ENCODE data around the gene NUAK1.
"Not testable (repeated sequence)": the region's sequence is repeated elsewhere in the genome, so short reads cannot be mapped to it uniquely, and the experiment has no call there.

NUAK1 gene

DNA sequence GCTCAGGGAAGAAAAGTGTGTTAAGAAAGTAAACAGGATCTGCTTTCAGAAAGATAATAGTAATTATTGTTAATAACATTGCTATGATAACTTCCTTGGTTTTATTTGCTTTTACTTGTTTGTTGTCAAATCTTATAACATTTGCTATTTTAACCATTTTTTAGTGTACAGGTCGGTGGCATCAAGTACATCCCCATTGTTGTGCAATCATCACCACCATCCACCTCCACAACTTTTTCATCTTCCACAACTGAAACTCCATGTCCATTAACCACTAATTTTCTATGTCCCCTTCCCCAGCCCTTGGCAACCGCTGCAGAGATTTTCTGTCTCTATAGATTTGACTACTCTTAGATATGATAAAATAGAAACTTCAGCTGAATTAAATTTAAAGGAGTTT, 22.7 kb upstream of the NUAK1 start:
- Mint-ChIP-seq H3K27me3 (peaks cover 11% of the 10 kb centered on the region), H3K4me3 (no peak overlapping the region), H3K36me3 (ENCODE audit: low read depth) (no peaks in the 10 kb centered on the region), H3K27ac (no peak overlapping the region), H3K4me1 (ENCODE audit: low read depth) (no peaks in the 10 kb centered on the region), H3K9me3 (no peaks in the 10 kb centered on the region)
- intact Hi-C loops (cut with micrococcal nuclease), result no loop called here

GRCh38 chr12:106160915-106161314, 22.2 kb upstream of the NUAK1 start:
- Mint-ChIP-seq H3K9me3 (no peaks in the 10 kb centered on the region), H3K27me3 (peaks cover 6% of the 10 kb centered on the region), H3K36me3 (ENCODE audit: low read depth) (no peaks in the 10 kb centered on the region)

GRCh38 chr12:106157802-106158201, 19.0 kb upstream of the NUAK1 start:
- no peaks in the 10 kb centered on the region for H3K36me3 Mint-ChIP-seq (ENCODE audit: low read depth)
- H3K4me3 Mint-ChIP-seq, result no peak overlapping the region
- H3K9me3 Mint-ChIP-seq, result no peaks in the 10 kb centered on the region
- H3K27ac Mint-ChIP-seq, result no peak overlapping the region
- no peaks in the 10 kb centered on the region for H3K4me1 Mint-ChIP-seq (ENCODE audit: low read depth)
- intact Hi-C loops (cut with micrococcal nuclease), result no loop called here
- H3K27me3 Mint-ChIP-seq, result peaks cover 5% of the 10 kb centered on the region

More at GRCh38 chr12:106160915-106161314, 22.2 kb upstream of the NUAK1 start:
- Mint-ChIP-seq H3K4me1 (ENCODE audit: low read depth) (no peaks in the 10 kb centered on the region), H3K4me3 (no peak overlapping the region), H3K27ac (no peak overlapping the region)
- intact Hi-C loops (cut with micrococcal nuclease), result no loop called here

DNA sequence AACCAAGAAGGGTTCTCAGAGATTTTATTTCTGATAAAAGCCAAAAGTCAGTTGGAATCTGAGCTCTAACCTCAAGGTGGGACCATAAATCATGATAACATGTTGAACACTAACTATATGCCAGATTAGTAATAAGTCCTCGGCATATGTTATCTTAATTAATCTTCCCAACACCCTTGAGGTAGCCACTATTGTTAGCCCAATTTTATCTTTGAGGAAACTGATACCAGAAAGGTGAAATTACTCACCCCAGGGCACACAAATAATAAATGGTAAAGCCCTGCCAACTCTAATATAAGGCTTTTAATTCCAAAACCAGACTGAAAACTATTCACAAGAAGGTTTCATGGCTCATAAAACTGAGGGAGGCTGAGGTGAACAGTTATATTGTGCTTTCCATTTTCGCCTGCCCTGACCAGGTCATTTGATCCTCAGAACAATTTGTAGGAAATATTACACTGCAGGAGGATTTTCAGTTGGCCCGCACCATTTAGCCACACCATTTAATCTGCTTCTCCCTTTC, 16.1 kb upstream of the NUAK1 start:
- intact Hi-C loops (cut with micrococcal nuclease), result no loop called here
- Mint-ChIP-seq H3K27ac (no peak overlapping the region), H3K9me3 (no peaks in the 10 kb centered on the region)

DNA sequence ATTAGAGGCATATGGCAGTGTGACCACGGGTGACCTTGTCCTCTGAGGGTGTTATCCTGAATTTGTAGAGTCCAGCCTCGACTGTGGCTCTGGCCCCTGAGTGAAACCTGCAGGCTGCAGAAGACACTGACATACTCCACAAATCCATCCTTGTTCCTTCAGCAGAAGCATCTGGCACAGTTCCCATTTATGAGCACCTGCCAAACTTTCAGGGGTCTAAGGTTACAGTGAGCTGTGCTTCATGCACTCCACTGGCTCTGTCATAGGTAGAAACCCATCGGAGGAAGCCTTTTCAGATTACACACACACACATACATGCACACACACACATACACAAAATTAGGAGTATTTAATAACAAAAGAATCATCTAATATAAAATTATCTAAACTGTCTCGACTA, 13.6 kb upstream of the NUAK1 start:
- intact Hi-C loops (cut with micrococcal nuclease), result no loop called here
- no peak overlapping the region for H3K27ac Mint-ChIP-seq
- peaks cover 11% of the 10 kb centered on the region for H3K27me3 Mint-ChIP-seq
- no peak overlapping the region for H3K4me3 Mint-ChIP-seq
- H3K36me3 Mint-ChIP-seq (ENCODE audit: low read depth), result no peaks in the 10 kb centered on the region
- no peaks in the 10 kb centered on the region for H3K9me3 Mint-ChIP-seq
- H3K4me1 Mint-ChIP-seq (ENCODE audit: low read depth), result peaks cover 6% of the 10 kb centered on the region

More for the DNA sequence above, 16.1 kb upstream of the NUAK1 start:
- Mint-ChIP-seq H3K4me1 (ENCODE audit: low read depth) (no peaks in the 10 kb centered on the region), H3K36me3 (ENCODE audit: low read depth) (no peaks in the 10 kb centered on the region), H3K4me3 (no peak overlapping the region), H3K27me3 (peaks cover 4% of the 10 kb centered on the region)

DNA sequence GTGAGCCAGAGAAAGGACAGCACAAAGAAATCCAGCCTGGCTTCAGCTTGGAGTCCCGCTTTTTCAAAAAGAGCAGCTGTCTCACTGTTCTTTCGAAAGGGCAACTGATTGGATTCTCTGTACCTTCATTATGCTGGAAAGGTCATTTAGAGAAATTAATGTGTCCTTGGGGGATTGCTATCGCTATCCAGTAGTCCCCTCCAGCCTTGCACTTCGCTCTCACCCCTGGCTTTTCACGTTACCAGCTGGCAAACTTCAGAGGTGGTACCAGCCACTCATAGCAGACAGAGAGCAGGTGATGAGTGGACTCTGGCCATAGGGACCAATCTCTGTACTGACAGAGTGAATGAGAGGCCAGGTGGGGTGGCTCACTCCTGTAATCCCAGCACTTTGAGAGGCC, 11.8 kb upstream of the NUAK1 start:
- peaks cover 22% of the 10 kb centered on the region for H3K27me3 Mint-ChIP-seq

GRCh38 chr12:106149096-106149784, 10.5 kb upstream of the NUAK1 start:
- no peak overlapping the region for H3K4me3 Mint-ChIP-seq
- H3K36me3 Mint-ChIP-seq (ENCODE audit: low read depth), result no peaks in the 10 kb centered on the region
- H3K27me3 Mint-ChIP-seq, result peaks cover 30% of the 10 kb centered on the region
- H3K4me1 Mint-ChIP-seq (ENCODE audit: low read depth), result peaks cover 6% of the 10 kb centered on the region
- H3K27ac Mint-ChIP-seq, result peak overlapping the region; percentile 8
- intact Hi-C loops (cut with micrococcal nuclease), result no loop called here
- H3K9me3 Mint-ChIP-seq, result no peaks in the 10 kb centered on the region

More for the DNA sequence above, 11.8 kb upstream of the NUAK1 start:
- H3K4me1 Mint-ChIP-seq (ENCODE audit: low read depth), result peaks cover 6% of the 10 kb centered on the region
- no peaks in the 10 kb centered on the region for H3K9me3 Mint-ChIP-seq
- H3K4me3 Mint-ChIP-seq, result no peak overlapping the region
- H3K36me3 Mint-ChIP-seq (ENCODE audit: low read depth), result no peaks in the 10 kb centered on the region
- H3K27ac Mint-ChIP-seq, result no peak overlapping the region
- intact Hi-C loops (cut with micrococcal nuclease), result no loop called here

GRCh38 chr12:106147956-106148355, 9.2 kb upstream of the NUAK1 start:
- no peaks in the 10 kb centered on the region for H3K36me3 Mint-ChIP-seq (ENCODE audit: low read depth)
- no peak overlapping the region for H3K27ac Mint-ChIP-seq

GRCh38 chr12:106146987-106147386, 8.2 kb upstream of the NUAK1 start:
- peaks cover 6% of the 10 kb centered on the region for H3K4me1 Mint-ChIP-seq (ENCODE audit: low read depth)
- intact Hi-C loops (cut with micrococcal nuclease), result no loop called here
- H3K4me3 Mint-ChIP-seq, result no peak overlapping the region
- H3K27ac Mint-ChIP-seq, result no peak overlapping the region
- H3K27me3 Mint-ChIP-seq, result peaks cover 42% of the 10 kb centered on the region
- H3K36me3 Mint-ChIP-seq (ENCODE audit: low read depth), result no peaks in the 10 kb centered on the region
- H3K9me3 Mint-ChIP-seq, result no peaks in the 10 kb centered on the region

More at GRCh38 chr12:106147956-106148355, 9.2 kb upstream of the NUAK1 start:
- peaks cover 6% of the 10 kb centered on the region for H3K4me1 Mint-ChIP-seq (ENCODE audit: low read depth)
- no peaks in the 10 kb centered on the region for H3K9me3 Mint-ChIP-seq
- intact Hi-C loops (cut with micrococcal nuclease), result no loop called here
- peaks cover 32% of the 10 kb centered on the region for H3K27me3 Mint-ChIP-seq
- H3K4me3 Mint-ChIP-seq, result no peak overlapping the region

DNA sequence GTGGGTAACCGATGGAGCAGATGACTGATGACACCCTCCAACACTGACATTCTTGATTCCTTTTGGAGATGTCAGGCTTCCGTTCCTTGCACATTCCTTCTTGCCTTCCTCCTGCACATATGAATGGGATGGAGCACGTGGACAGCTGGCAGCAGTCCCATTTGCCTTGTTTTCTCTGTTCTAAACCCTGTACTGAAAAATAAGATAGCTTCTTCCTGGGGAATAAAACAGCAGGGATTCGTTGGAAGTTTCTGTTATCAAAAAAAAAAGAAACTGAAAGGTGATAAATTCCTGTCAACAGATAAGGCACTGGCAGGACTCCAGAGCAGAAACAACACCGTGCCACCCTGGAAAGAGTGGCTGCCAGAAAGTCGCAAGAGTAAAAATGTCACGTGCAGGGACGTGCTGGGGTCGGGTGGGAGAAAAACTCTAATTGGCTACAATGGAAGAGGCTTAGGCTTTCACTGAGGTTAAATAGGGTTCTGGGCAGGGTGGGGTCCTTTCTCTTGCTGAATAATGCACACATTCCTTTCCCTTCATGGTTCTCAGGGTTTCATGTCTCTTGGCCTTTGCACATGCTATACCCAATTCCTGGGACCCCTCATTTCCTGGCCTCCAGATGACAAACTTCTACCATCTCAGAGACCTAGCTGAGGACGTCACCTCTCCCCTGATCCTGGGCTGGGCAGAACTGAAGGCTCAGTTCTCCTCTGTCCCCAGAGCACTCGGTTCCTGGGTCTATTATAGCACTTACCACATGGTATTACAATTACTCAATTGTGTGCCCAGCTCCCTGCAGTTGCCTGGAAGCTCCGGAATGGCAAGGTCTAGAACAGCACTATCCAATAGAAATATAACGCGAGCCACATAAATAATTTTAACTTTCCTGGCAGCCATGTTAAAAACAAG, 7.0 kb upstream of the NUAK1 start:
- Mint-ChIP-seq H3K27me3 (peaks cover 50% of the 10 kb centered on the region), H3K4me3 (no peak overlapping the region)

DNA sequence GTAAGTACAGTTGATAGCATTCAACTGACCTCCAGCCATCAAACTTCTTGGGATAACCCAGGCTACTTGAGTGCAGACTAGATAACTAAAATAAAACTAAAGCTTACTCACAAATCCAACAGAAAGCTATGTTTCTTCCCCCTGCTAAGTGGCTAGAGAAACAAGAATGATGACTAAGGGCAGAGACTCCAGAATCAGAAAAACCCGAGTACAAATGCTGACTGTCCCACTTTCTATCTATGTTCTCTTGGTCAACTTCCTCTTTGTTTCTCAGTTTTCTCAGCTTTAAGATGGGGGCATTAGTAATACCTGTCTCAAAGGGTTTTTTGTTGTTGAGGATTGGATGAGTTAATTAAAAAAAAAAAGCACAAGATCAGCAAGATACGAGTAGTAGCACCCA, 6.1 kb upstream of the NUAK1 start:
- no peaks in the 10 kb centered on the region for H3K9me3 Mint-ChIP-seq
- no peak overlapping the region for H3K4me3 Mint-ChIP-seq
- peaks cover 6% of the 10 kb centered on the region for H3K4me1 Mint-ChIP-seq (ENCODE audit: low read depth)
- H3K36me3 Mint-ChIP-seq (ENCODE audit: low read depth), result no peaks in the 10 kb centered on the region
- intact Hi-C loops (cut with micrococcal nuclease), result no loop called here
- no peak overlapping the region for H3K27ac Mint-ChIP-seq
- peaks cover 59% of the 10 kb centered on the region for H3K27me3 Mint-ChIP-seq

More for the DNA sequence above, 7.0 kb upstream of the NUAK1 start:
- Mint-ChIP-seq H3K27ac (no peak overlapping the region), H3K9me3 (no peaks in the 10 kb centered on the region), H3K4me1 (ENCODE audit: low read depth) (peaks cover 6% of the 10 kb centered on the region), H3K36me3 (ENCODE audit: low read depth) (no peaks in the 10 kb centered on the region)
- intact Hi-C loops (cut with micrococcal nuclease), result no loop called here

DNA sequence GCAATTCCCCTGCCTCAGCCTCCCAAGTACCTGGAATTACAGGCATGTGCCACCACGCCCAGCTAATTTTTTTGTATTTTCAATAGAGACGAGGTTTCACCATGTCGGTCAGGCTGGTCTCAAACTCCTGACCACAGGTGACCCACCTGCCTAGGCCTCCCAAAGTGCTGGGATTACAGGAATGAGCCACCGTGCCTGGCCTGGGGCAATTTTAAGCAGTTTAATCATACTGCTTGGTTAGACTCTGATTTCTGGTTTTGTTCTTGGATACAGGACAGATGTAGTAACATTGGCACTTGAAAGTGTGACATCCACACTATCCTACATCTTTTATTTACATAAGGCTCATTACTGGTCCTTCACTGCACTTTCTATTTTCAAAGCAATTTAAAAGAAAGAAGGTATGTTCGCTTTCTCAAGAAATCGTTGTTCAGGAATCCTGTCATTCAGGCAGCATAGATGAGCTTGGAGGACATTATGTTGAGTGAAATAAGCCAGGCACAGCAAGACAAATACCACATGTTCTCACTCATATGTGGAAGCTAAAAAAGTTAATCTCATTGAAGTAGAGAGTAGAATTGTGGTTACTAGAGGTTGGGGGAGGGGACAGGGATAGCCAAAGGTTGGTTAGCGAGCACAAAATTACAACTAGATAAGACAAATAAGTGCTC, 4.0 kb upstream of the NUAK1 start:
- Mint-ChIP-seq H3K4me3 (no peak overlapping the region), H3K27ac (no peak overlapping the region), H3K36me3 (ENCODE audit: low read depth) (no peaks in the 10 kb centered on the region), H3K27me3 (peaks cover 70% of the 10 kb centered on the region), H3K9me3 (no peaks in the 10 kb centered on the region), H3K4me1 (ENCODE audit: low read depth) (no peaks in the 10 kb centered on the region)
- intact Hi-C loops (cut with micrococcal nuclease), result no loop called here

DNA sequence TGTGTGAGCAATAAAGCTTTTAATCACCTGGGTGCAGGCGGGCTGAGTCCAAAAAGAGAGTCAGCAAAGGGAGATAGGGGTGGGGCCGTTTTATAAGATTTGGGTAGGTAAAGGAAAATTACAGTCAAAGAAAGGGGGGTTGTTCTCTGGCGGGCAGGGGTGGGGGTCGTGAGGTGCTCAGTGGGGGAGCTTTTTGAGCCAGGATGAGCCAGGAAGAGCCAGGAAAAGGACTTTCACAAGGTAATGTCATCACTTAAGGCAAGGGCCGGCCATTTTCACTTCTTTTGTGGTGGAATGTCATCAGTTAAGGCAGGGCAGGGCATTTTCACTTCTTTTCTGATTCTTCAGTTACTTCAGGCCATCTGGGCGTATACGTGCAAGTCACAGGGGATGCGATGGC, 3.2 kb upstream of the NUAK1 start:
- intact Hi-C loops (cut with micrococcal nuclease); H3K9me3 Mint-ChIP-seq; H3K36me3 Mint-ChIP-seq (ENCODE audit: low read depth); H3K4me1 Mint-ChIP-seq (ENCODE audit: low read depth); H3K4me3 Mint-ChIP-seq; H3K27ac Mint-ChIP-seq: not testable (repeated sequence)
- peaks cover 74% of the 10 kb centered on the region for H3K27me3 Mint-ChIP-seq

DNA sequence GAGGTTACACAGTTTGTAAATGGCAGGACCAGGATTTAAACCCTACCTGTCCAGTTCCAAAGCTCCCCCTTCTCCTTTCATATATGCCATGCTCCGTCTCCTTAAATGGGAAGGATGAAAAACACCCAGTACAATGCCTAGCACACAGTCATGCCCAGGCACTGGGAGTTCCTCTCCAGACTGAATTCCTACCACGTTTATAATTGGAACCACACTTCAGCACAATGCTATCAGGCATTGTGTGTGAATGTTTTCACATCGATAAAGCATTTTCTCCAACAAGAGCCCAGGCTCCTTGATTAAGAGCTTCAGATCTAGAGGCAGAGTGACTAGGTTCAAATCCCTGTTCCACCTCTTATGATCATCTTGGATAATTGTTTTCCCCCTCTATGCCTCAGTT, 2.7 kb upstream of the NUAK1 start:
- no peak overlapping the region for H3K4me3 Mint-ChIP-seq
- no peaks in the 10 kb centered on the region for H3K9me3 Mint-ChIP-seq
- H3K4me1 Mint-ChIP-seq (ENCODE audit: low read depth), result no peaks in the 10 kb centered on the region
- intact Hi-C loops (cut with micrococcal nuclease), result no loop called here
- H3K27me3 Mint-ChIP-seq, result peaks cover 76% of the 10 kb centered on the region
- no peak overlapping the region for H3K27ac Mint-ChIP-seq
- no peaks in the 10 kb centered on the region for H3K36me3 Mint-ChIP-seq (ENCODE audit: low read depth)
